GM10266 (cell line): Measurements from ENCODE around the gene N4BP3.

Experiments
- DNase-seq: peaks from one replicate; pipeline ENCODE4 v3.0.0; 2012; ENCODE audit errors: extremely low spot score
- CTCF ChIP-seq: IDR thresholded peaks from 2 replicates; pipeline ENCODE4 v1.5.1; 2012; ENCODE audit warnings: mild to moderate bottlenecking, low read depth; ENCODE audit not compliant: control insufficient read depth, insufficient read depth; ENCODE audit errors: missing control alignments

The N4BP3 gene

GRCh38 chr5:178103612-178104011, 9.7 kb upstream of the N4BP3 start:
- TF ChIP-seq CTCF: no peak

GRCh38 chr5:178104492-178104891, 8.8 kb upstream of the N4BP3 start:
- no peak for TF ChIP-seq CTCF

More at GRCh38 chr5:178103612-178104011, 9.7 kb upstream of the N4BP3 start:
- DNase-seq: no peak

GRCh38 chr5:178106086-178106485, 7.2 kb upstream of the N4BP3 start:
- no peak for TF ChIP-seq CTCF
- DNase-seq: no peak

More at GRCh38 chr5:178104492-178104891, 8.8 kb upstream of the N4BP3 start:
- no peak for DNase-seq

GRCh38 chr5:178106556-178107239, 6.6 kb upstream of the N4BP3 start:
- DNase-seq: peak; percentile 31
- TF ChIP-seq CTCF: no peak

- no peak for DNase-seq
- TF ChIP-seq CTCF: no peak
Measured at GRCh38 chr5:178107756-178108310, 5.5 kb upstream of the N4BP3 start.

GRCh38 chr5:178108446-178108845, 4.9 kb upstream of the N4BP3 start:
- no peak for TF ChIP-seq CTCF

GRCh38 chr5:178108966-178109365, 4.4 kb upstream of the N4BP3 start:
- DNase-seq: no peak
- no peak for TF ChIP-seq CTCF

More at GRCh38 chr5:178108446-178108845, 4.9 kb upstream of the N4BP3 start:
- DNase-seq: no peak
